ENCODE results near the gene TMEM170B. TPM values are rescaled to one million over a fixed set of nuclear protein-coding genes. Genes with fewer than 3 reads are reported as not detected.
"Not testable (repeated sequence)": the region's sequence is repeated elsewhere in the genome, so short reads cannot be mapped to it uniquely, and the experiment has no call there.

TMEM170B gene
- total RNA-seq, 1 donor from 2014 or later = 4.0 TPM

- Mint-ChIP-seq H3K27me3 (peaks cover 15% of the 10 kb centered on the region), H3K4me1 (ENCODE audit: unreplicated experiment) (no peaks in the 10 kb centered on the region), H3K9me3 (no peaks in the 10 kb centered on the region), H3K36me3 (no peaks in the 10 kb centered on the region), H3K27ac (no peak overlapping the region), H3K4me3 (no peak overlapping the region)
- no peak for TF ChIP-seq CTCF (conservative IDR thresholded peaks at IDR 0.05)
- DNase-seq (ENCODE audit: extremely low spot score, unreplicated experiment) = no peak
These were observed 5.3 kb downstream of the TMEM170B start for GRCh38 chr6:11542863-11543262.

GRCh38 chr6:11543919-11544518, 6.5 kb downstream of the TMEM170B start:
- H3K27ac Mint-ChIP-seq = no peak overlapping the region
- no peak for TF ChIP-seq CTCF (conservative IDR thresholded peaks at IDR 0.05)
- no peaks in the 10 kb centered on the region for H3K9me3 Mint-ChIP-seq
- H3K27me3 Mint-ChIP-seq = peaks cover 10% of the 10 kb centered on the region
- H3K4me3 Mint-ChIP-seq = no peak overlapping the region
- no peaks in the 10 kb centered on the region for H3K4me1 Mint-ChIP-seq (ENCODE audit: unreplicated experiment)
- DNase-seq (ENCODE audit: extremely low spot score, unreplicated experiment) = no peak
- H3K36me3 Mint-ChIP-seq = no peaks in the 10 kb centered on the region

GRCh38 chr6:11547846-11548245, 10.3 kb downstream of the TMEM170B start:
- H3K4me3 Mint-ChIP-seq; H3K36me3 Mint-ChIP-seq; H3K9me3 Mint-ChIP-seq; H3K27me3 Mint-ChIP-seq; H3K27ac Mint-ChIP-seq; DNase-seq (ENCODE audit: extremely low spot score, unreplicated experiment); H3K4me1 Mint-ChIP-seq (ENCODE audit: unreplicated experiment): not testable (repeated sequence)

- not testable (repeated sequence) for H3K4me3 Mint-ChIP-seq; H3K9me3 Mint-ChIP-seq; H3K27me3 Mint-ChIP-seq; DNase-seq (ENCODE audit: extremely low spot score, unreplicated experiment); H3K36me3 Mint-ChIP-seq; H3K27ac Mint-ChIP-seq; H3K4me1 Mint-ChIP-seq (ENCODE audit: unreplicated experiment)
These were observed 11.0 kb downstream of the TMEM170B start for GRCh38 chr6:11548578-11548977.

- no peak overlapping the region for H3K4me3 Mint-ChIP-seq
- H3K27me3 Mint-ChIP-seq = no peaks in the 10 kb centered on the region
- no peaks in the 10 kb centered on the region for H3K9me3 Mint-ChIP-seq
- DNase-seq (ENCODE audit: extremely low spot score, unreplicated experiment) = no peak
- H3K27ac Mint-ChIP-seq = no peak overlapping the region
- TF ChIP-seq CTCF (conservative IDR thresholded peaks at IDR 0.05) = no peak
- H3K4me1 Mint-ChIP-seq (ENCODE audit: unreplicated experiment) = no peaks in the 10 kb centered on the region
- H3K36me3 Mint-ChIP-seq = no peaks in the 10 kb centered on the region
These were observed 13.5 kb downstream of the TMEM170B start for GRCh38 chr6:11551053-11551452.

GRCh38 chr6:11552442-11552841, 14.9 kb downstream of the TMEM170B start:
- H3K9me3 Mint-ChIP-seq = no peaks in the 10 kb centered on the region
- H3K4me3 Mint-ChIP-seq = no peak overlapping the region
- no peak overlapping the region for H3K27ac Mint-ChIP-seq
- no peak for TF ChIP-seq CTCF (conservative IDR thresholded peaks at IDR 0.05)
- no peaks in the 10 kb centered on the region for H3K4me1 Mint-ChIP-seq (ENCODE audit: unreplicated experiment)
- no peaks in the 10 kb centered on the region for H3K36me3 Mint-ChIP-seq
- H3K27me3 Mint-ChIP-seq = no peaks in the 10 kb centered on the region
- DNase-seq (ENCODE audit: extremely low spot score, unreplicated experiment) = no peak

- no peak for DNase-seq (ENCODE audit: extremely low spot score, unreplicated experiment)
- Mint-ChIP-seq H3K4me1 (ENCODE audit: unreplicated experiment) (no peaks in the 10 kb centered on the region), H3K9me3 (no peaks in the 10 kb centered on the region), H3K27me3 (no peaks in the 10 kb centered on the region), H3K27ac (no peak overlapping the region), H3K4me3 (no peak overlapping the region), H3K36me3 (no peaks in the 10 kb centered on the region)
- no peak for TF ChIP-seq CTCF (conservative IDR thresholded peaks at IDR 0.05)
These were observed 16.3 kb downstream of the TMEM170B start for GRCh38 chr6:11553824-11554223.
